Measurements from ENCODE around the gene NNAT. TPM values are rescaled to one million over a fixed set of nuclear protein-coding genes. Genes with fewer than 3 reads are reported as not detected.

NNAT gene
- total and polyA plus RNA-seq, 2 donors (not counting 1 experiment from before 2014, with no cell fraction given): 0.74 to 0.83 TPM

- Histone ChIP-seq H3K4me1 (ENCODE audit: control insufficient read depth, extremely low read depth, insufficient read depth, low read length) (peaks cover 8% of the 10 kb centered on the region), H3K27me3 (ENCODE audit: control insufficient read depth, insufficient read depth, low read length) (no peaks in the 10 kb centered on the region), H3K79me2 (ENCODE audit: control insufficient read depth, insufficient read depth, low read length) (peaks cover 34% of the 10 kb centered on the region), H3K27ac (ENCODE audit: insufficient read depth, low read length) (no peak overlapping the region), H2AFZ (ENCODE audit: low read length) (no peak overlapping the region), H3K9ac (ENCODE audit: insufficient read depth, low read length) (no peak overlapping the region), H3K4me3 (replicated peaks in 1 of 4; ENCODE audit: control extremely low read depth in 1 of 4, insufficient read depth in 1 of 4, low read depth in 3 of 4, low read length in 4 of 4) (no peak overlapping the region), H3K9me3 (ENCODE audit: control insufficient read depth, insufficient read depth, low read depth, low read length) (no peaks in the 10 kb centered on the region), H4K20me1 (ENCODE audit: control insufficient read depth, extremely low read depth, insufficient read depth, low read length) (no peaks in the 10 kb centered on the region), H3K4me2 (ENCODE audit: extremely low read depth, insufficient read depth, low read length) (no peak overlapping the region), H3K36me3 (ENCODE audit: control insufficient read depth, insufficient read depth, low read length) (peaks cover 8% of the 10 kb centered on the region)
- no peak for DNase-seq (ENCODE audit: low read depth in 2 of 2)
- TF ChIP-seq, protein P1, sequence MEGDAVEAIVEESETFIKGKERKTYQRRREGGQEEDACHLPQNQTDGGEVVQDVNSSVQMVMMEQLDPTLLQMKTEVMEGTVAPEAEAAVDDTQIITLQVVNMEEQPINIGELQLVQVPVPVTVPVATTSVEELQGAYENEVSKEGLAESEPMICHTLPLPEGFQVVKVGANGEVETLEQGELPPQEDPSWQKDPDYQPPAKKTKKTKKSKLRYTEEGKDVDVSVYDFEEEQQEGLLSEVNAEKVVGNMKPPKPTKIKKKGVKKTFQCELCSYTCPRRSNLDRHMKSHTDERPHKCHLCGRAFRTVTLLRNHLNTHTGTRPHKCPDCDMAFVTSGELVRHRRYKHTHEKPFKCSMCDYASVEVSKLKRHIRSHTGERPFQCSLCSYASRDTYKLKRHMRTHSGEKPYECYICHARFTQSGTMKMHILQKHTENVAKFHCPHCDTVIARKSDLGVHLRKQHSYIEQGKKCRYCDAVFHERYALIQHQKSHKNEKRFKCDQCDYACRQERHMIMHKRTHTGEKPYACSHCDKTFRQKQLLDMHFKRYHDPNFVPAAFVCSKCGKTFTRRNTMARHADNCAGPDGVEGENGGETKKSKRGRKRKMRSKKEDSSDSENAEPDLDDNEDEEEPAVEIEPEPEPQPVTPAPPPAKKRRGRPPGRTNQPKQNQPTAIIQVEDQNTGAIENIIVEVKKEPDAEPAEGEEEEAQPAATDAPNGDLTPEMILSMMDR (conservative IDR thresholded peaks at IDR 0.05 in 1 of 2, IDR thresholded peaks at IDR 0.05 in 1 of 2; ENCODE audit: low read depth in 1 of 2, low read length in 2 of 2): no peak
- TF ChIP-seq EZH2 (IDR thresholded peaks at IDR 0.05; ENCODE audit: low read length, missing control alignments): no peak
Observed at GRCh38 chr20:37518059-37518458, 3.0 kb upstream of the NNAT start.

DNA sequence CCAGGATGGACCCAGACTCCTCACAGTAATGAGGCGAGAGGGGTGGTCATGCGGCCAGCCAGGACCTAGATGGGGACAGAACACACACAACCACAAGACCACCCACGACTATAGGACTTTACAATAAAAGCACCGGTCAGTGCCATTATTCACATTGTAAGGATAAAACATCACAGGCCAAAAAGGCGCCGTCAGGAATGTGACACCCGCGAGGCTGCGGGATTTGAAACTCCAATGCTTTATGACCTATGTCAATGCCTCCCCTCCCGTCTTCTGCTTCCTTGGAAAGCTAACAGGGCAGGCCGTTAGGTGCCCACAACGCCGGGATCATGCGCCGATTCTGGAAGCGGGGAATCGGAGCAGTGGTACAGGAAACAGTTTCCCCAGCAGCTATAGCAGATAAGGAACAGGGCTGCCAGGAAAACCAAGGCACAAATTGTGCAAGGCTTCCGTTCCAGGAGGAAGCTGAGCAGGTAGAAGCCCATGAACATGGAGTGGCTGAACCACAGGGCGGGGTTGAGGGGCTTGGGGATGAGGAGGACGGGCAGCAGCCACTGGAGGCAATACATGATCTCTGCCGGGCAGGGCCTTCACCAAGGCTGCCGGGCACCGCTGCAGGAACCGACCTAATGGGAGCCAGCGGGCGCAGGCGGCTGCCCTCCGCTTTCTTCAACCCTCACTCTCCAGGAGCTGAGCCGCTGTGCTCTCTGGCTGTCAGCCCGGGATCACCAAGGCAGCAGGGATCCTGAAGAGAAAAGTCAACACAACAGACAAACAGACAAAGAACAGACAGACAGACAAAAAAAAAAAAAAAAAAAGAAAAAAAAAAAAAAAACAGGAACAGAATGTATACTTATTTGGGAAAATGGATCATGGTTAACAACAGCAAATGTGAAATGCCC, 2.2 kb upstream of the NNAT start:
- DNase-seq (ENCODE audit: low read depth in 2 of 2): no peak

GRCh38 chr20:37519508-37520418, 1.3 kb upstream of the NNAT start:
- H3K79me2 ChIP-seq (ENCODE audit: control insufficient read depth, insufficient read depth, low read length): peaks cover 50% of the 10 kb centered on the region
- H3K4me3 ChIP-seq (replicated peaks in 1 of 4; ENCODE audit: control extremely low read depth in 1 of 4, insufficient read depth in 1 of 4, low read depth in 3 of 4, low read length in 4 of 4): no peak overlapping the region
- no peaks in the 10 kb centered on the region for H3K9me3 ChIP-seq (ENCODE audit: control insufficient read depth, insufficient read depth, low read depth, low read length)
- peaks cover 8% of the 10 kb centered on the region for H3K36me3 ChIP-seq (ENCODE audit: control insufficient read depth, insufficient read depth, low read length)
- H3K27ac ChIP-seq (ENCODE audit: insufficient read depth, low read length): no peak overlapping the region
- H4K20me1 ChIP-seq (ENCODE audit: control insufficient read depth, extremely low read depth, insufficient read depth, low read length): no peaks in the 10 kb centered on the region
- no peak for DNase-seq (ENCODE audit: low read depth in 2 of 2)
- no peak for TF ChIP-seq EZH2 (IDR thresholded peaks at IDR 0.05; ENCODE audit: low read length, missing control alignments)
- TF ChIP-seq, protein P1 (conservative IDR thresholded peaks at IDR 0.05 in 1 of 2, IDR thresholded peaks at IDR 0.05 in 1 of 2; ENCODE audit: low read depth in 1 of 2, low read length in 2 of 2): no peak
- H3K4me2 ChIP-seq (ENCODE audit: extremely low read depth, insufficient read depth, low read length): no peak overlapping the region
- H2AFZ ChIP-seq (ENCODE audit: low read length): no peak overlapping the region
- no peak overlapping the region for H3K9ac ChIP-seq (ENCODE audit: insufficient read depth, low read length)
- peaks cover 9% of the 10 kb centered on the region for H3K4me1 ChIP-seq (ENCODE audit: control insufficient read depth, extremely low read depth, insufficient read depth, low read length)
- H3K27me3 ChIP-seq (ENCODE audit: control insufficient read depth, insufficient read depth, low read length): no peaks in the 10 kb centered on the region

More for the DNA sequence above, 2.2 kb upstream of the NNAT start:
- no peak for TF ChIP-seq EZH2 (IDR thresholded peaks at IDR 0.05; ENCODE audit: low read length, missing control alignments)
- no peaks in the 10 kb centered on the region for H3K27me3 ChIP-seq (ENCODE audit: control insufficient read depth, insufficient read depth, low read length)
- H3K4me3 ChIP-seq (replicated peaks in 1 of 4; ENCODE audit: control extremely low read depth in 1 of 4, insufficient read depth in 1 of 4, low read depth in 3 of 4, low read length in 4 of 4): no peak overlapping the region
- peaks cover 41% of the 10 kb centered on the region for H3K79me2 ChIP-seq (ENCODE audit: control insufficient read depth, insufficient read depth, low read length)
- no peak overlapping the region for H3K4me2 ChIP-seq (ENCODE audit: extremely low read depth, insufficient read depth, low read length)
- no peak overlapping the region for H3K9ac ChIP-seq (ENCODE audit: insufficient read depth, low read length)
- no peaks in the 10 kb centered on the region for H4K20me1 ChIP-seq (ENCODE audit: control insufficient read depth, extremely low read depth, insufficient read depth, low read length)
- H3K27ac ChIP-seq (ENCODE audit: insufficient read depth, low read length): no peak overlapping the region
- peaks cover 8% of the 10 kb centered on the region for H3K4me1 ChIP-seq (ENCODE audit: control insufficient read depth, extremely low read depth, insufficient read depth, low read length)
- no peak overlapping the region for H2AFZ ChIP-seq (ENCODE audit: low read length)
- H3K9me3 ChIP-seq (ENCODE audit: control insufficient read depth, insufficient read depth, low read depth, low read length): no peaks in the 10 kb centered on the region
- H3K36me3 ChIP-seq (ENCODE audit: control insufficient read depth, insufficient read depth, low read length): peaks cover 8% of the 10 kb centered on the region

Measured in fibroblast of lung (primary cell).